RWPE1 (cell line): Measurements from ENCODE around the gene VENTX.

Experiments used
- CTCF ChIA-PET: fragments of 350-600 bp; sonication (Branson Sonifier 250); formaldehyde crosslinking; extraction: SDS; loops from one replicate; lab custom pipeline; 2021; lab: Yijun Ruan, JAX
- POLR2A ChIA-PET: fragments of 400-600 bp; formaldehyde crosslinking; extraction: SDS; loops from one replicate; lab custom pipeline; 2020; ENCODE audit warnings: antibody characterized with exemption; ENCODE audit not compliant: low non-redundant PET; lab: Yijun Ruan, JAX
- DNase-seq: peaks from one replicate; pipeline ENCODE4 v3.0.0; 2012; ENCODE audit warnings: low spot score
- H3K27ac ChIP-seq: fragments of 450-650 bp; 2 replicates; pipeline ENCODE4 v1.5.1; 2017
- CTCF ChIP-seq: fragments of 450-650 bp; conservative IDR thresholded peaks from 2 replicates; pipeline ENCODE4 v1.5.1; 2017; ENCODE audit warnings: low read depth, mild to moderate bottlenecking

VENTX gene

GRCh38 chr10:133269367-133269766 is 31.7 kb downstream of the VENTX start:
- TF ChIP-seq CTCF: no peak
- H3K27ac ChIP-seq: no peak overlapping the region
- CTCF ChIA-PET: no interaction called here
- DNase-seq: no peak
- POLR2A ChIA-PET: no interaction called here

- H3K27ac ChIP-seq: no peak overlapping the region
- DNase-seq: no peak
- no peak for TF ChIP-seq CTCF
- CTCF ChIA-PET: no interaction called here
- POLR2A ChIA-PET: no interaction called here
Measured at GRCh38 chr10:133270204-133270603, 32.5 kb downstream of the VENTX start.

GRCh38 chr10:133270773-133271297 is 33.2 kb downstream of the VENTX start:
- no peak for TF ChIP-seq CTCF
- H3K27ac ChIP-seq: no peak overlapping the region
- DNase-seq: no peak
- POLR2A ChIA-PET: interaction anchor here (0.6 kb wide), 1 partner anchor 823 kb away, joined by 7 read pairs; no protein-coding TSS in a partner anchor
- CTCF ChIA-PET: interaction anchor here (0.6 kb wide), 1 partner anchor 127 kb away, joined by 3 read pairs; no protein-coding TSS in a partner anchor

DNA sequence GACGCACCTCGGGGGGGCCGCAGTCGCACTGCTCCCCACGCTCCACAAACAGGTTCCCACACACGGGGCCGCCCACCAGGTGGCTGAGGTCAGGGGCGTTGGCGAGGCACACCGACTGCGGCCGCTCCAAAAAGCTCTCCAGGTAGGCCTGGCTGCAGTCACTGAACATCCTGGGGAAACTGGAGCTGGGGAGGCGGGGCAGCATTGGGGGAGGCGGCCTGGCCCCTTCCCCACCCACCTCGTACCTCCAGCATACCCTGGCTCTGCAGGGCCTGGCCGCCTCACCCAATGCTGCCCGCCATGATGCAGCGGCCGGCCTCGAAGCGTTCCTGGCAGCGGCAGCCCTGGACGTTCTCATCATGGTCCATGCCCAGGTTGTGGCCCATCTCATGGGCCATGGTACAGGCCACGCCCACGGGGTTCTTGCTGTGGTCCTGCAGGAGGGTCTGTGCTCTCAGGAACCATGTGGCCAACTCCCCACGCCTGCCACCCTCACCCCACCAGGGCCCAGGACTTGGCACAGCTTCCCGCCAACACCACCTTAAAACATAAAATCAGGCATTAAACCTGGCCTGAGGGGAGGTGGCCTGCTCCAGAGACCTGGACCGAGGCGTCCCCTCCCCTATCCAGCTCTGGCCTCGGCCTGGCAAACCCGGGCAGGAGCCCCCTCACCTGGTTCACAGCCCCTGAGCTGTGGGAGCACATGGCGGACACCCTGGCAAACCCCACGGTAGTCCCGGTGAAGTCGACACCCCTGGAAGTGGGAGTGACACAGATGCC is 34.1 kb downstream of the VENTX start:
- no peak overlapping the region for H3K27ac ChIP-seq
- TF ChIP-seq CTCF: no peak
- ChIA-PET POLR2A (interaction anchor here (0.6 kb wide), 1 partner anchor 824 kb away, joined by 7 read pairs; no protein-coding TSS in a partner anchor), CTCF (interaction anchor here (0.7 to 1.0 kb wide), 2 partner anchors 36 to 58 kb away, joined by 3 read pairs; no protein-coding TSS in a partner anchor)
- no peak for DNase-seq

GRCh38 chr10:133272301-133272963 is 34.8 kb downstream of the VENTX start:
- POLR2A ChIA-PET: no interaction called here
- no peak for DNase-seq
- H3K27ac ChIP-seq: no peak overlapping the region
- CTCF ChIA-PET: interaction anchor here (0.7 to 1.0 kb wide), 2 partner anchors 36 to 57 kb away, joined by 3 read pairs; no protein-coding TSS in a partner anchor
- no peak for TF ChIP-seq CTCF

DNA sequence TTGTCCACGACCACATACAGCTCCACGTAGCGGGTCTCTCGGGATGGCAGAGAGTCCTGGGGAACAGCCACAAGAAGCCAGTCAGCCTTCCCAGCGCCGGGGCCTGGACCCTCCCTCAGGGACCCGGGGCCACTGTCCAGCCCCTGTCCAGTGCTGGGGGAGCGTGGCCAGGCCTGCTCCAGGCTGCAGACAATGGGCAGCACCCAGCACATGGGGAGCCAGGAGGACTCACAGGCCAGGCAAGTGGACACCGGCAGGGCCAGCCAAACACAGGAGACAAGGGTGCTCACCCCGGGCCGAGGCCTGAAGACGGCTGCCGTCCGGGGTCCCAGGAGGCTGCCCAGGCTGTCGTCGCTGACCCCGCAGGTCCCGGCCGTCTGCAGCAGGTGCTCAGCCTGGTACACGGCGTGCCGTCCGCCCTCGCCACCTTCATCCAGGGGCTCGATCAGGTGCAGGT is 35.3 kb downstream of the VENTX start:
- TF ChIP-seq CTCF: no peak
- ChIA-PET CTCF (interaction anchor here (1.0 kb wide), 1 partner anchor 35 kb away, joined by 3 read pairs; no protein-coding TSS in a partner anchor), POLR2A (no interaction called here)
- no peak overlapping the region for H3K27ac ChIP-seq
- no peak for DNase-seq
